OCI-LY3 (cell line): Measurements from ENCODE around the gene RAI1.
A peak's percentile ranks its signal among the peaks of the same experiment; 100 is the strongest.

Experiments
- H2AFZ ChIP-seq: fragments of 200-600, 300-600 bp; shearing (Covaris generic); 2 replicates; pipeline ENCODE4 v1.6.0; 2014; ENCODE audit warnings: antibody characterized with exemption, low read depth, low read length
- H3K27ac ChIP-seq: fragments of 200-600, 300-600 bp; sonication (generic); 2 replicates; pipeline ENCODE4 v1.5.1; 2014; ENCODE audit warnings: mild to moderate bottlenecking, low read length, moderate library complexity, mixed read lengths
- H3K27me3 ChIP-seq: fragments of 200-600, 300-600 bp; sonication (generic); 2 replicates; pipeline ENCODE4 v1.6.1; 2014; ENCODE audit warnings: low read depth, low read length, mixed read lengths
- H3K36me3 ChIP-seq: fragments of 200-600, 300-600 bp; sonication (generic); replicated peaks from 2 replicates; pipeline ENCODE3; 2014; ENCODE audit warnings: low read depth, low read length, mixed read lengths
- H3K4me1 ChIP-seq: fragments of 300-600, 200-600 bp; sonication (generic); 2 replicates; pipeline ENCODE4 v1.6.1; 2014; ENCODE audit warnings: low read length, mixed read lengths
- H3K4me2 ChIP-seq: fragments of 200-600, 300-600 bp; sonication (generic); 2 replicates; pipeline ENCODE4 v1.6.1; 2014; ENCODE audit warnings: low read length, mixed read lengths
- H3K4me3 ChIP-seq: fragments of 300-600, 200-600 bp; sonication (generic); 2 replicates; pipeline ENCODE4 v1.5.1; 2014; ENCODE audit warnings: antibody characterized with exemption, mild to moderate bottlenecking, low read length, moderate library complexity
- H3K79me2 ChIP-seq: fragments of 300-600, 200-600 bp; shearing (Covaris generic); 2 replicates; pipeline ENCODE4 v1.6.1; 2014; ENCODE audit warnings: mild to moderate bottlenecking, low read length, mixed read lengths
- H3K9ac ChIP-seq: fragments of 300-600, 200-600 bp; shearing (Covaris generic); 2 replicates; pipeline ENCODE4 v1.6.0; 2014; ENCODE audit warnings: mild to moderate bottlenecking, low read length, moderate library complexity
- H3K9me3 ChIP-seq: fragments of 200-600, 300-600 bp; shearing (Covaris generic); 2 replicates; pipeline ENCODE4 v1.6.1; 2014; ENCODE audit warnings: low read length, mixed read lengths; ENCODE audit not compliant: insufficient read depth
- H4K20me1 ChIP-seq: fragments of 200-600, 300-600 bp; sonication (generic); 2 replicates; pipeline ENCODE4 v1.6.1; 2016; ENCODE audit warnings: low read length, mixed read lengths; ENCODE audit not compliant: insufficient read depth
- CTCF ChIP-seq: fragments of 200-600, 300-600 bp; sonication (generic); IDR thresholded peaks from 2 replicates; pipeline ENCODE4 v1.5.1; 2014; ENCODE audit warnings: antibody characterized with exemption, low read length, low read depth
- EZH2phosphoT487 ChIP-seq: fragments of 200-600 bp; shearing (Covaris generic); IDR thresholded peaks from 2 replicates; pipeline ENCODE4 v1.6.1; 2018; ENCODE audit warnings: antibody characterized with exemption, mixed run types, low read depth

Gene RAI1

GRCh38 chr17:17680477-17681186, 626 bp upstream of the RAI1 start:
- H3K79me2 ChIP-seq: peaks cover 40% of the 10 kb centered on the region
- H3K27me3 ChIP-seq: no peaks in the 10 kb centered on the region
- peak overlapping the region; percentile 57 for H3K4me2 ChIP-seq
- H3K4me1 ChIP-seq: peaks cover 4% of the 10 kb centered on the region; the same call in 1 of the 2 replicates
- TF ChIP-seq EZH2phosphoT487 (no peak), CTCF (no peak)
- no peak overlapping the region for H3K27ac ChIP-seq
- H3K9me3 ChIP-seq: no peaks in the 10 kb centered on the region
- no peak overlapping the region for H3K9ac ChIP-seq
- no peaks in the 10 kb centered on the region for H4K20me1 ChIP-seq
- H2AFZ ChIP-seq: no peak overlapping the region
- H3K36me3 ChIP-seq: no peaks in the 10 kb centered on the region
- H3K4me3 ChIP-seq: peak overlapping the region; percentile 56

GRCh38 chr17:17681744-17682292, 560 bp downstream of the RAI1 start:
- Histone ChIP-seq H3K27ac (peak overlapping the region; percentile 69), H3K4me3 (peak overlapping the region; percentile 84), H4K20me1 (no peaks in the 10 kb centered on the region), H3K9ac (peak overlapping the region; percentile 78), H3K4me2 (peak overlapping the region; percentile 26), H3K9me3 (no peaks in the 10 kb centered on the region), H3K27me3 (no peaks in the 10 kb centered on the region), H3K4me1 (peaks cover 4% of the 10 kb centered on the region; the same call in 1 of the 2 replicates), H2AFZ (no peak overlapping the region), H3K36me3 (no peaks in the 10 kb centered on the region), H3K79me2 (peaks cover 44% of the 10 kb centered on the region)
- no peak for TF ChIP-seq EZH2phosphoT487
- no peak for TF ChIP-seq CTCF

- Histone ChIP-seq H3K4me2 (peak overlapping the region; percentile 53), H3K36me3 (no peaks in the 10 kb centered on the region), H3K9ac (peak overlapping the region; percentile 78), H3K27ac (peak overlapping the region; percentile 69), H4K20me1 (no peaks in the 10 kb centered on the region), H3K9me3 (no peaks in the 10 kb centered on the region), H3K27me3 (no peaks in the 10 kb centered on the region), H2AFZ (no peak overlapping the region), H3K79me2 (peaks cover 49% of the 10 kb centered on the region), H3K4me3 (peak overlapping the region; percentile 84), H3K4me1 (peaks cover 4% of the 10 kb centered on the region; the same call in 1 of the 2 replicates)
- TF ChIP-seq EZH2phosphoT487 (no peak), CTCF (no peak)
Measured at GRCh38 chr17:17682293-17682736, 1.1 kb downstream of the RAI1 start.
